Hepatocyte (in vitro differentiated cells): ENCODE results near the gene PCDH9. TPM values are rescaled to one million over a fixed set of nuclear protein-coding genes. Genes with fewer than 3 reads are reported as not detected.

Experiments used
- DNase-seq: peaks from one replicate; pipeline ENCODE4 v3.0.0-alpha.2; 2016; ENCODE audit warnings: low spot score
- H2AFZ ChIP-seq: fragments of 200-600 bp; sonication (generic); 2 replicates; pipeline ENCODE4 v1.6.0; 2016; ENCODE audit warnings: antibody characterized with exemption, mild to moderate bottlenecking
- H3K27ac ChIP-seq: fragments of 200-600 bp; sonication (generic); 2 replicates; pipeline ENCODE4 v1.5.1; 2016; ENCODE audit warnings: mild to moderate bottlenecking
- H3K27me3 ChIP-seq: fragments of 200-600 bp; sonication (generic); 2 replicates; pipeline ENCODE4 v1.6.1; 2016
- H3K36me3 ChIP-seq: fragments of 200-600 bp; sonication (generic); replicated peaks from 2 replicates; pipeline ENCODE4 v1.5.1; 2016; ENCODE audit warnings: low read depth; ENCODE audit not compliant: insufficient read depth
- H3K4me1 ChIP-seq: fragments of 200-600 bp; sonication (generic); 2 replicates; pipeline ENCODE4 v1.5.1; 2016; ENCODE audit warnings: mild to moderate bottlenecking, moderate library complexity; ENCODE audit not compliant: insufficient read depth
- H3K4me2 ChIP-seq: fragments of 200-600 bp; sonication (generic); 2 replicates; pipeline ENCODE4 v1.6.0; 2016
- H3K4me3 ChIP-seq: fragments of 200-600 bp; sonication (generic); 2 replicates; pipeline ENCODE4 v1.5.1; 2016; ENCODE audit warnings: mild to moderate bottlenecking
- H3K79me2 ChIP-seq: fragments of 200-600 bp; sonication (generic); 2 replicates; pipeline ENCODE4 v1.6.0; 2017; ENCODE audit warnings: mild to moderate bottlenecking
- H3K9me2 ChIP-seq: fragments of 200-600 bp; sonication (generic); replicated peaks from 2 replicates; pipeline ENCODE4 v1.6.0; 2017; ENCODE audit warnings: mild to moderate bottlenecking; ENCODE audit not compliant: insufficient read depth
- H3K9me3 ChIP-seq: fragments of 200-600 bp; sonication (generic); 2 replicates; pipeline ENCODE4 v1.5.1; 2016; ENCODE audit warnings: low read depth, mild to moderate bottlenecking
- H4K20me1 ChIP-seq: fragments of 200-600 bp; sonication (generic); 2 replicates; pipeline ENCODE4 v1.6.0; 2016; ENCODE audit warnings: mild to moderate bottlenecking; ENCODE audit not compliant: insufficient read depth, poor library complexity, severe bottlenecking
- EZH2 ChIP-seq: fragments of 200-600 bp; sonication (generic); IDR thresholded peaks from 2 replicates; pipeline ENCODE4 v1.6.1; 2016; ENCODE audit warnings: antibody characterized with exemption, mild to moderate bottlenecking, borderline replicate concordance
- EZH2phosphoT487 ChIP-seq: fragments of 200-600 bp; sonication (generic); IDR thresholded peaks from one replicate; pipeline ENCODE4 v1.6.1; 2018; ENCODE audit warnings: antibody characterized with exemption, mild to moderate bottlenecking, low read depth, moderate library complexity; ENCODE audit not compliant: unreplicated experiment, severe bottlenecking
- WGBS: methylation state at CpG from one replicate; pipeline ENCODE4 v1.1.6; 2016; ENCODE audit warnings: low lambda C conversion rate; ENCODE audit errors: missing lambda C conversion rate; 5-methylcytosine and 5-hydroxymethylcytosine counted together
- polyA plus RNA-seq: library from polyadenylated mRNA; unstranded; fragments of >200 nt; fragmentation: Nextera tagmentation; extraction: Ambion mirVana; gene quantifications from 2 replicates; pipeline ENCODE4 v1.2.1, GENCODE V29; 2016
- total RNA-seq: library from RNA; depleted of rRNA; stranded (reverse); fragments of >200 nt; gene quantifications from 2 replicates; pipeline ENCODE4 v1.2.3, GENCODE V29; 2014
- TF ChIP-seq, protein P1 (sequence below): fragments of 200-600 bp; sonication (generic); IDR thresholded peaks from 2 replicates; pipeline ENCODE4 v1.5.1; 2016; ENCODE audit warnings: antibody characterized with exemption, mild to moderate bottlenecking; ENCODE audit not compliant: poor library complexity

The PCDH9 gene
- total and polyA plus RNA-seq, 2 experiments from 2014 or later, result 6.9 to 15.0 TPM

- H3K4me1 ChIP-seq, result no peaks in the 10 kb centered on the region
- H4K20me1 ChIP-seq, result no peaks in the 10 kb centered on the region
- no peak for DNase-seq
- no peaks in the 10 kb centered on the region for H3K36me3 ChIP-seq
- H3K27me3 ChIP-seq, result no peaks in the 10 kb centered on the region
- H3K9me2 ChIP-seq, result no peaks in the 10 kb centered on the region
- TF ChIP-seq EZH2 (no peak), EZH2phosphoT487 (no peak)
- TF ChIP-seq, protein P1, sequence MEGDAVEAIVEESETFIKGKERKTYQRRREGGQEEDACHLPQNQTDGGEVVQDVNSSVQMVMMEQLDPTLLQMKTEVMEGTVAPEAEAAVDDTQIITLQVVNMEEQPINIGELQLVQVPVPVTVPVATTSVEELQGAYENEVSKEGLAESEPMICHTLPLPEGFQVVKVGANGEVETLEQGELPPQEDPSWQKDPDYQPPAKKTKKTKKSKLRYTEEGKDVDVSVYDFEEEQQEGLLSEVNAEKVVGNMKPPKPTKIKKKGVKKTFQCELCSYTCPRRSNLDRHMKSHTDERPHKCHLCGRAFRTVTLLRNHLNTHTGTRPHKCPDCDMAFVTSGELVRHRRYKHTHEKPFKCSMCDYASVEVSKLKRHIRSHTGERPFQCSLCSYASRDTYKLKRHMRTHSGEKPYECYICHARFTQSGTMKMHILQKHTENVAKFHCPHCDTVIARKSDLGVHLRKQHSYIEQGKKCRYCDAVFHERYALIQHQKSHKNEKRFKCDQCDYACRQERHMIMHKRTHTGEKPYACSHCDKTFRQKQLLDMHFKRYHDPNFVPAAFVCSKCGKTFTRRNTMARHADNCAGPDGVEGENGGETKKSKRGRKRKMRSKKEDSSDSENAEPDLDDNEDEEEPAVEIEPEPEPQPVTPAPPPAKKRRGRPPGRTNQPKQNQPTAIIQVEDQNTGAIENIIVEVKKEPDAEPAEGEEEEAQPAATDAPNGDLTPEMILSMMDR, result no peak
- H3K79me2 ChIP-seq, result no peaks in the 10 kb centered on the region
- H3K27ac ChIP-seq, result no peak overlapping the region
- no peaks in the 10 kb centered on the region for H3K9me3 ChIP-seq
- no peak overlapping the region for H3K4me2 ChIP-seq
- 85% methylated on average over 3 of the region's 3 CpGs for WGBS
- no peak overlapping the region for H2AFZ ChIP-seq
- no peak overlapping the region for H3K4me3 ChIP-seq
These were observed 238.0 kb downstream of the PCDH9 start for GRCh38 chr13:66992183-66992582.

GRCh38 chr13:66984241-66984640 is 245.9 kb downstream of the PCDH9 start:
- no peak for DNase-seq
- no peak overlapping the region for H3K4me3 ChIP-seq

GRCh38 chr13:66981912-66982311 is 248.2 kb downstream of the PCDH9 start:
- H4K20me1 ChIP-seq, result no peaks in the 10 kb centered on the region
- no peak overlapping the region for H3K4me2 ChIP-seq
- DNase-seq, result no peak
- H2AFZ ChIP-seq, result no peak overlapping the region
- no peaks in the 10 kb centered on the region for H3K4me1 ChIP-seq
- H3K9me2 ChIP-seq, result no peaks in the 10 kb centered on the region
- 94% methylated on average over 7 of the region's 7 CpGs for WGBS
- no peak for TF ChIP-seq EZH2phosphoT487
- TF ChIP-seq, protein P1, result no peak
- no peak for TF ChIP-seq EZH2
- no peaks in the 10 kb centered on the region for H3K9me3 ChIP-seq
- no peak overlapping the region for H3K27ac ChIP-seq
- no peak overlapping the region for H3K4me3 ChIP-seq
- H3K27me3 ChIP-seq, result no peaks in the 10 kb centered on the region
- no peaks in the 10 kb centered on the region for H3K36me3 ChIP-seq
- no peaks in the 10 kb centered on the region for H3K79me2 ChIP-seq

More at GRCh38 chr13:66984241-66984640, 245.9 kb downstream of the PCDH9 start:
- Histone ChIP-seq H3K79me2 (no peaks in the 10 kb centered on the region), H2AFZ (no peak overlapping the region), H3K27ac (no peak overlapping the region), H3K4me2 (no peak overlapping the region), H3K4me1 (no peaks in the 10 kb centered on the region), H3K27me3 (no peaks in the 10 kb centered on the region), H3K9me3 (no peaks in the 10 kb centered on the region), H4K20me1 (no peaks in the 10 kb centered on the region), H3K36me3 (no peaks in the 10 kb centered on the region), H3K9me2 (no peaks in the 10 kb centered on the region)
- no peak for TF ChIP-seq EZH2phosphoT487
- no peak for TF ChIP-seq EZH2
- TF ChIP-seq, protein P1, result no peak

- no peaks in the 10 kb centered on the region for H3K9me3 ChIP-seq
- no peaks in the 10 kb centered on the region for H3K4me1 ChIP-seq
- no peak for TF ChIP-seq EZH2
- TF ChIP-seq, protein P1, result no peak
- no peak for TF ChIP-seq EZH2phosphoT487
- no peak overlapping the region for H3K4me2 ChIP-seq
- no peaks in the 10 kb centered on the region for H3K79me2 ChIP-seq
- H3K36me3 ChIP-seq, result no peaks in the 10 kb centered on the region
- no peaks in the 10 kb centered on the region for H3K9me2 ChIP-seq
- H4K20me1 ChIP-seq, result no peaks in the 10 kb centered on the region
- WGBS, result 87% methylated on average over 4 of the region's 4 CpGs
- no peak overlapping the region for H3K4me3 ChIP-seq
- H3K27me3 ChIP-seq, result no peaks in the 10 kb centered on the region
- DNase-seq, result no peak
- H3K27ac ChIP-seq, result no peak overlapping the region
- no peak overlapping the region for H2AFZ ChIP-seq
These were observed 253.0 kb downstream of the PCDH9 start for GRCh38 chr13:66977161-66977560.
